DND-41 (cell line): ENCODE measurements around the gene RENBP.

Experiments used
- ATAC-seq: fragments of 200-7000 bp; cut with Tn5 transposase; 3 replicates; pipeline ENCODE4 v1.9.1; 2021; ENCODE audit warnings: low read depth; ENCODE audit not compliant: insufficient read depth
- DNase-seq: peaks from one replicate; pipeline ENCODE4 v3.0.0-alpha.2; 2020
- H2AFZ ChIP-seq: 2 replicates; pipeline ENCODE4 v1.6.0; 2012; ENCODE audit warnings: low read depth, low read length
- H3K27ac ChIP-seq: 2 replicates; pipeline ENCODE4 v1.5.1; 2012; ENCODE audit warnings: low read length, inconsistent platforms
- H3K27me3 ChIP-seq: fragments of 200-600 bp; sonication (generic); 2 replicates; pipeline ENCODE4 v1.6.0; 2012; ENCODE audit warnings: low read length, mild to moderate bottlenecking, inconsistent platforms; ENCODE audit not compliant: insufficient read depth, poor library complexity
- H3K36me3 ChIP-seq: 2 replicates; pipeline ENCODE4 v1.5.1; 2012; ENCODE audit warnings: low read length, inconsistent platforms; ENCODE audit not compliant: insufficient read depth
- H3K4me1 ChIP-seq: 2 replicates; pipeline ENCODE4 v1.5.1; 2012; ENCODE audit warnings: mild to moderate bottlenecking, low read length; ENCODE audit not compliant: insufficient read depth
- H3K4me2 ChIP-seq: 2 replicates; pipeline ENCODE4 v1.6.0; 2012; ENCODE audit warnings: mild to moderate bottlenecking, moderate library complexity, low read length, inconsistent platforms; ENCODE audit not compliant: insufficient read depth
- H3K4me3 ChIP-seq, 2 experiments: fragments of 200-600 bp in 1 of 2; shearing (Covaris generic) in 1 of 2; 2 replicates each; pipeline ENCODE4 v1.5.1; 2012 to 2016; ENCODE audit warnings: inconsistent platforms in 2 of 2, low read length in 2 of 2, mild to moderate bottlenecking in 2 of 2, low read depth in 1 of 2, moderate library complexity in 1 of 2
- H3K79me2 ChIP-seq: 2 replicates; pipeline ENCODE4 v1.6.0; 2012; ENCODE audit warnings: low read length, inconsistent platforms; ENCODE audit not compliant: insufficient read depth
- H3K9ac ChIP-seq: 2 replicates; pipeline ENCODE4 v1.6.0; 2012; ENCODE audit warnings: low read depth, mild to moderate bottlenecking, inconsistent platforms, low read length, moderate library complexity
- H3K9me3 ChIP-seq: 2 replicates; pipeline ENCODE4 v1.5.1; 2012; ENCODE audit warnings: low read length, moderate library complexity, mild to moderate bottlenecking, inconsistent platforms; ENCODE audit not compliant: insufficient read depth, severe bottlenecking
- H4K20me1 ChIP-seq: 2 replicates; pipeline ENCODE4 v1.6.0; 2012; ENCODE audit warnings: low read length; ENCODE audit not compliant: insufficient read depth
- EZH2 ChIP-seq: IDR thresholded peaks from 3 replicates; pipeline ENCODE4 v1.6.1; 2012; ENCODE audit warnings: borderline replicate concordance, low read depth, mild to moderate bottlenecking, moderate library complexity, low read length, inconsistent platforms; ENCODE audit not compliant: severe bottlenecking
- TF ChIP-seq, protein P1 (sequence below): IDR thresholded peaks from 2 replicates; pipeline ENCODE4 v1.5.1; 2012; ENCODE audit warnings: borderline replicate concordance, low read length, moderate library complexity, mild to moderate bottlenecking; ENCODE audit not compliant: poor library complexity, severe bottlenecking; ENCODE audit errors: extremely low read depth

Gene RENBP

DNA sequence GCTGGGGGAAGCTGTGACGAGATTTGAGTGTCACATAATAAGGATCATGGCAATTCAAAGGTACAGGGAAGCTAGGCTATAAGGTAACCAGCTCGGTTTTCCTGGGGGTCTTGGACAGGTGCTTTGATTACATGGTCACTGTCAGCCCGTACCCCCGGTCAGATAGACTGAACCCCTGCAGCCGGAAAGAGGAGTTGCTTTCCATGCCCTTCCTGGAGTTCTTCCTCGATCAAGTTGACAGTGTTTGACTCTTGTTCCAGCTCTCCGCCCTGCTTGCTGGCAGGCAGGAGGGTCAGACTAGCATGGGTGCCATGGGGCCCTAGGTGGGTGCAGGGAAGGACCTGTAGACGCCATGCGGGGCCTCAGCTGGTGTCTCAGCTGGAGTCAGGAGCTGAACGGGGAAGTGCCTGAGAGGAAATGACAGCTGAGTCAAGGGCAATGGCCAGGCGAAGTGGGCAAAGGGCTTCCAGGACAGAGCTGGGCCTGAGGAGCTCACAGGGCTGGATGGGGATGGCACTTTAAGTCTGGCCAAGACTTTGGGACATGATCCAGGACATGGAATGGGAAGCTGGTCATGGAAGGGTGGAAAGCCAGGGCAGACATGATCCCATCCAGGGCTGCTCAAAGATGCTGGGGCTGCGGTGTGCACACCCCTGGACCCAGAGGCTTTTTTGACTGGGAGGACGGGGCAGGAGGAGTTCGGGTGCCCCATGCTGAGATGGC is 29.7 kb upstream of the RENBP start:
- peaks cover 8% of the 10 kb centered on the region; the same call in 1 of the 2 replicates for H3K36me3 ChIP-seq
- no peaks in the 10 kb centered on the region for H3K9me3 ChIP-seq
- peaks cover 19% of the 10 kb centered on the region for H3K4me1 ChIP-seq
- no peaks in the 10 kb centered on the region for H3K27me3 ChIP-seq
- peak overlapping the region; percentile 99 for H3K9ac ChIP-seq
- H3K4me3 ChIP-seq, result peak overlapping the region in 1 of 2 experiments; percentile 90; a peak in 2 of 4 replicates
- peak overlapping the region; percentile 73 for H3K4me2 ChIP-seq
- peaks cover 7% of the 10 kb centered on the region for H4K20me1 ChIP-seq
- DNase-seq, result no peak
- peak overlapping the region; percentile 31; the same call in 1 of the 2 replicates for H2AFZ ChIP-seq
- no peak for ATAC-seq
- H3K79me2 ChIP-seq, result peaks cover 48% of the 10 kb centered on the region
- no peak for TF ChIP-seq EZH2
- H3K27ac ChIP-seq, result peak overlapping the region; percentile 100

DNA sequence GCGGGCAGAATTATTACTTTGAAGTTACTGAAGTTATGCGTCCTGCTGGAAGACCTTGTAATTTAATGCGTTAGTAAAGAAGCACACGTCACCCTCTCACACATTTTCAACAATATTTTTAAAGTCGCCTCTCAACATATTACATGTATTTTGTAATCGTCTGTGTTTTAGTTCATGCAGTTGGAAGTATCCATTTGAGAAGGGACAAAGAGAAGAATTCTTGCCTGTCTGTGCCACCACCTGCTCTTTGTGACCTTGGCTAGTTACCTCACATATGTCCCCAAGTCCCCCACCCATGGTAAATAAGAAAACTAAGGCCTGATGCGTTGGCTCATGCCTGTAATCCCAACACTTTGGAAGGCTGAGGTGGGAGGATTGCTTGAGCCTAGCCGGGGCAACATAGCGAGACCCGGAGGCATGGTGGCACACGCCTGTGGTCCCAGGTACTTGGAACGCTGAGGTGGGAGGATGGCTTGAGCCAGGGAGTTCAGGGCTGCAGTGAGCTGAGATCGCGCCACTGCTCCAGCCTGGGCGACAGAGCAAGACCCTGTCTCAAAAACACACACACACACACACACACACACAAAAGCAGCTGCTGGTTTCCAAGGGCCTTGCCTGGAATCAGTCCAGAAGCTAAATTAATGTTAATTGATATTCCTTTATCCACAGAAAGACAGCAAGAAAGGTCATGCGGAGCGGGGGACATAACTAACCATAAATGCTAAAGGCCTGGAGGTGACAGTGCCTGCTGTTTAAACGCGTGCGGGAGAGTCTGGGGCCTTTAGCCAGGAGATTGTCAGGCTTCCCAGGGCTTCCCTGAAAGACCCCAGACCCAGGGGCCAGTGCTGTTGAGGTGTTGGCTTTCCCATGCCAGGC is 28.9 kb upstream of the RENBP start:
- Histone ChIP-seq H2AFZ (peak overlapping the region; percentile 31), H3K79me2 (peaks cover 56% of the 10 kb centered on the region), H3K9me3 (no peaks in the 10 kb centered on the region), H3K27me3 (no peaks in the 10 kb centered on the region), H3K4me3 (peak overlapping the region; percentile 55 to 90; a peak in 3 of 4 replicates), H3K36me3 (peaks cover 13% of the 10 kb centered on the region), H3K27ac (peak overlapping the region; percentile 100), H3K4me2 (peak overlapping the region; percentile 73), H4K20me1 (peaks cover 15% of the 10 kb centered on the region), H3K9ac (peak overlapping the region; percentile 99), H3K4me1 (peaks cover 24% of the 10 kb centered on the region)
- TF ChIP-seq, protein P1, sequence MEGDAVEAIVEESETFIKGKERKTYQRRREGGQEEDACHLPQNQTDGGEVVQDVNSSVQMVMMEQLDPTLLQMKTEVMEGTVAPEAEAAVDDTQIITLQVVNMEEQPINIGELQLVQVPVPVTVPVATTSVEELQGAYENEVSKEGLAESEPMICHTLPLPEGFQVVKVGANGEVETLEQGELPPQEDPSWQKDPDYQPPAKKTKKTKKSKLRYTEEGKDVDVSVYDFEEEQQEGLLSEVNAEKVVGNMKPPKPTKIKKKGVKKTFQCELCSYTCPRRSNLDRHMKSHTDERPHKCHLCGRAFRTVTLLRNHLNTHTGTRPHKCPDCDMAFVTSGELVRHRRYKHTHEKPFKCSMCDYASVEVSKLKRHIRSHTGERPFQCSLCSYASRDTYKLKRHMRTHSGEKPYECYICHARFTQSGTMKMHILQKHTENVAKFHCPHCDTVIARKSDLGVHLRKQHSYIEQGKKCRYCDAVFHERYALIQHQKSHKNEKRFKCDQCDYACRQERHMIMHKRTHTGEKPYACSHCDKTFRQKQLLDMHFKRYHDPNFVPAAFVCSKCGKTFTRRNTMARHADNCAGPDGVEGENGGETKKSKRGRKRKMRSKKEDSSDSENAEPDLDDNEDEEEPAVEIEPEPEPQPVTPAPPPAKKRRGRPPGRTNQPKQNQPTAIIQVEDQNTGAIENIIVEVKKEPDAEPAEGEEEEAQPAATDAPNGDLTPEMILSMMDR, result no peak
- TF ChIP-seq EZH2, result no peak
- DNase-seq (peak; percentile 32), ATAC-seq (no peak)

GRCh38 chrX:153972368-153973126 is 28.1 kb upstream of the RENBP start, which contains the start of gene TMEM187:
Gene TMEM187, plus strand, starts transcription at chrX:153972754. Its CDS starts 9,309 bp downstream, at chrX:153982063.
- ATAC-seq (peak; percentile 44), DNase-seq (peak; percentile 93)
- TF ChIP-seq, protein P1, result no peak
- no peak for TF ChIP-seq EZH2
- Histone ChIP-seq H3K4me2 (peak within 1 kb of the TSS; percentile 73), H4K20me1 (peaks cover 23% of the 10 kb centered on the region), H2AFZ (peak within 1 kb of the TSS; percentile 74), H3K9ac (peak within 1 kb of the TSS; percentile 99), H3K9me3 (no peaks in the 10 kb centered on the region), H3K4me3 (peak within 1 kb of the TSS; percentile 58 to 90), H3K4me1 (peaks cover 33% of the 10 kb centered on the region), H3K27me3 (no peaks in the 10 kb centered on the region), H3K36me3 (peaks cover 22% of the 10 kb centered on the region), H3K79me2 (peaks cover 64% of the 10 kb centered on the region), H3K27ac (peak within 1 kb of the TSS; percentile 100)
